Measurements from ENCODE around the gene PSMG4.

The PSMG4 gene

GRCh38 chr6:3267162-3267561, 8.4 kb downstream of the PSMG4 start:
- peaks cover 8% of the 10 kb centered on the region for H3K4me1 Mint-ChIP-seq (ENCODE audit: low read depth)
- H3K4me3 Mint-ChIP-seq = no peak overlapping the region
- H3K36me3 Mint-ChIP-seq (ENCODE audit: low read depth) = peaks cover 30% of the 10 kb centered on the region

GRCh38 chr6:3268680-3269079, 9.9 kb downstream of the PSMG4 start:
- Mint-ChIP-seq H3K27ac (no peak overlapping the region), H3K36me3 (ENCODE audit: low read depth) (peaks cover 26% of the 10 kb centered on the region), H3K4me1 (ENCODE audit: low read depth) (peaks cover 1% of the 10 kb centered on the region), H3K9me3 (no peaks in the 10 kb centered on the region), H3K4me3 (no peak overlapping the region), H3K27me3 (ENCODE audit: low read depth) (no peaks in the 10 kb centered on the region)
- DNase-seq (ENCODE audit: low spot score) = no peak

More at GRCh38 chr6:3267162-3267561, 8.4 kb downstream of the PSMG4 start:
- no peak overlapping the region for H3K27ac Mint-ChIP-seq
- H3K27me3 Mint-ChIP-seq (ENCODE audit: low read depth) = no peaks in the 10 kb centered on the region
- no peak for DNase-seq (ENCODE audit: low spot score)
- H3K9me3 Mint-ChIP-seq = no peaks in the 10 kb centered on the region

GRCh38 chr6:3269281-3269975, 10.7 kb downstream of the PSMG4 start:
- H3K4me3 Mint-ChIP-seq = no peak overlapping the region
- H3K9me3 Mint-ChIP-seq = no peaks in the 10 kb centered on the region
- peaks cover 1% of the 10 kb centered on the region for H3K4me1 Mint-ChIP-seq (ENCODE audit: low read depth)
- no peaks in the 10 kb centered on the region for H3K27me3 Mint-ChIP-seq (ENCODE audit: low read depth)
- H3K27ac Mint-ChIP-seq = no peak overlapping the region
- DNase-seq (ENCODE audit: low spot score) = no peak
- H3K36me3 Mint-ChIP-seq (ENCODE audit: low read depth) = peaks cover 26% of the 10 kb centered on the region

GRCh38 chr6:3270258-3270657, 11.5 kb downstream of the PSMG4 start:
- Mint-ChIP-seq H3K4me3 (no peak overlapping the region), H3K4me1 (ENCODE audit: low read depth) (peaks cover 1% of the 10 kb centered on the region), H3K9me3 (no peaks in the 10 kb centered on the region), H3K27me3 (ENCODE audit: low read depth) (no peaks in the 10 kb centered on the region), H3K36me3 (ENCODE audit: low read depth) (peaks cover 22% of the 10 kb centered on the region), H3K27ac (no peak overlapping the region)
- DNase-seq (ENCODE audit: low spot score) = no peak

GRCh38 chr6:3271756-3272155, 13.0 kb downstream of the PSMG4 start:
- peaks cover 1% of the 10 kb centered on the region for H3K4me1 Mint-ChIP-seq (ENCODE audit: low read depth)
- no peaks in the 10 kb centered on the region for H3K27me3 Mint-ChIP-seq (ENCODE audit: low read depth)
- DNase-seq (ENCODE audit: low spot score) = no peak
- peaks cover 18% of the 10 kb centered on the region for H3K36me3 Mint-ChIP-seq (ENCODE audit: low read depth)
- no peak overlapping the region for H3K4me3 Mint-ChIP-seq
- H3K27ac Mint-ChIP-seq = no peak overlapping the region
- no peaks in the 10 kb centered on the region for H3K9me3 Mint-ChIP-seq

- no peak for DNase-seq (ENCODE audit: low spot score)
- Mint-ChIP-seq H3K27ac (no peak overlapping the region), H3K4me3 (no peak overlapping the region), H3K9me3 (no peaks in the 10 kb centered on the region), H3K27me3 (ENCODE audit: low read depth) (no peaks in the 10 kb centered on the region), H3K36me3 (ENCODE audit: low read depth) (peaks cover 18% of the 10 kb centered on the region), H3K4me1 (ENCODE audit: low read depth) (no peaks in the 10 kb centered on the region)
Measured at GRCh38 chr6:3272911-3273547, 14.3 kb downstream of the PSMG4 start.

GRCh38 chr6:3273707-3274521, 15.2 kb downstream of the PSMG4 start:
- Mint-ChIP-seq H3K4me3 (no peak overlapping the region), H3K27me3 (ENCODE audit: low read depth) (no peaks in the 10 kb centered on the region), H3K36me3 (ENCODE audit: low read depth) (peaks cover 18% of the 10 kb centered on the region), H3K27ac (no peak overlapping the region), H3K9me3 (no peaks in the 10 kb centered on the region), H3K4me1 (ENCODE audit: low read depth) (no peaks in the 10 kb centered on the region)
- no peak for DNase-seq (ENCODE audit: low spot score)

- no peaks in the 10 kb centered on the region for H3K27me3 Mint-ChIP-seq (ENCODE audit: low read depth)
- peaks cover 7% of the 10 kb centered on the region for H3K36me3 Mint-ChIP-seq (ENCODE audit: low read depth)
- H3K9me3 Mint-ChIP-seq = no peaks in the 10 kb centered on the region
- no peak for DNase-seq (ENCODE audit: low spot score)
- no peak overlapping the region for H3K27ac Mint-ChIP-seq
- H3K4me3 Mint-ChIP-seq = no peak overlapping the region
- peaks cover 2% of the 10 kb centered on the region for H3K4me1 Mint-ChIP-seq (ENCODE audit: low read depth)
Measured at GRCh38 chr6:3276174-3277167, 17.7 kb downstream of the PSMG4 start.

- H3K9me3 Mint-ChIP-seq = no peaks in the 10 kb centered on the region
- H3K36me3 Mint-ChIP-seq (ENCODE audit: low read depth) = no peaks in the 10 kb centered on the region
- H3K27me3 Mint-ChIP-seq (ENCODE audit: low read depth) = no peaks in the 10 kb centered on the region
- no peak overlapping the region for H3K27ac Mint-ChIP-seq
- H3K4me1 Mint-ChIP-seq (ENCODE audit: low read depth) = peaks cover 2% of the 10 kb centered on the region
- H3K4me3 Mint-ChIP-seq = no peak overlapping the region
- no peak for DNase-seq (ENCODE audit: low spot score)
Measured at GRCh38 chr6:3277251-3277650, 18.5 kb downstream of the PSMG4 start.

- H3K4me1 Mint-ChIP-seq (ENCODE audit: low read depth) = peaks cover 2% of the 10 kb centered on the region
- H3K9me3 Mint-ChIP-seq = no peaks in the 10 kb centered on the region
- H3K27ac Mint-ChIP-seq = no peak overlapping the region
- no peaks in the 10 kb centered on the region for H3K36me3 Mint-ChIP-seq (ENCODE audit: low read depth)
- DNase-seq (ENCODE audit: low spot score) = no peak
- H3K4me3 Mint-ChIP-seq = no peak overlapping the region
- no peaks in the 10 kb centered on the region for H3K27me3 Mint-ChIP-seq (ENCODE audit: low read depth)
Measured at GRCh38 chr6:3277851-3278416, 19.2 kb downstream of the PSMG4 start.

GRCh38 chr6:3278691-3279090, 19.9 kb downstream of the PSMG4 start:
- peaks cover 2% of the 10 kb centered on the region for H3K4me1 Mint-ChIP-seq (ENCODE audit: low read depth)
- H3K36me3 Mint-ChIP-seq (ENCODE audit: low read depth) = no peaks in the 10 kb centered on the region
- no peak for DNase-seq (ENCODE audit: low spot score)
- H3K9me3 Mint-ChIP-seq = no peaks in the 10 kb centered on the region
- no peak overlapping the region for H3K4me3 Mint-ChIP-seq
- H3K27ac Mint-ChIP-seq = no peak overlapping the region
- no peaks in the 10 kb centered on the region for H3K27me3 Mint-ChIP-seq (ENCODE audit: low read depth)

GRCh38 chr6:3280091-3280490, 21.3 kb downstream of the PSMG4 start:
- H3K36me3 Mint-ChIP-seq (ENCODE audit: low read depth) = no peaks in the 10 kb centered on the region
- no peak for DNase-seq (ENCODE audit: low spot score)
- H3K4me1 Mint-ChIP-seq (ENCODE audit: low read depth) = peaks cover 2% of the 10 kb centered on the region
- H3K4me3 Mint-ChIP-seq = no peak overlapping the region
- no peak overlapping the region for H3K27ac Mint-ChIP-seq
- no peaks in the 10 kb centered on the region for H3K9me3 Mint-ChIP-seq
- no peaks in the 10 kb centered on the region for H3K27me3 Mint-ChIP-seq (ENCODE audit: low read depth)

GRCh38 chr6:3280866-3281465, 22.2 kb downstream of the PSMG4 start:
- Mint-ChIP-seq H3K36me3 (ENCODE audit: low read depth) (no peaks in the 10 kb centered on the region), H3K9me3 (no peaks in the 10 kb centered on the region), H3K27ac (no peak overlapping the region), H3K4me3 (no peak overlapping the region), H3K27me3 (ENCODE audit: low read depth) (no peaks in the 10 kb centered on the region), H3K4me1 (ENCODE audit: low read depth) (peaks cover 2% of the 10 kb centered on the region)
- no peak for DNase-seq (ENCODE audit: low spot score)
